Large intestine (tissue), 3 donors: Measurements from ENCODE around the gene HAO1. TPM values are rescaled to one million over a fixed set of nuclear protein-coding genes. Genes with fewer than 3 reads are reported as not detected.
A peak's percentile ranks its signal among the peaks of the same experiment; 100 is the strongest.

Experiments used
- DNase-seq, 2 donors: peaks; one replicate each; pipeline versions ENCODE4 v3.0.0 to v3.0.0-alpha.2; 2013
- H3K27ac ChIP-seq: one replicate; pipeline ENCODE4 v1.5.1; 2013; ENCODE audit warnings: low read length
- H3K27me3 ChIP-seq: 2 replicates; pipeline ENCODE4 v1.6.1; 2013; ENCODE audit warnings: low read length; ENCODE audit not compliant: control insufficient read depth, insufficient read depth
- H3K36me3 ChIP-seq: 2 replicates; pipeline ENCODE4 v1.6.1; 2013; ENCODE audit warnings: low read length; ENCODE audit not compliant: control insufficient read depth, insufficient read depth
- H3K4me1 ChIP-seq: one replicate; pipeline ENCODE4 v1.6.1; 2013; ENCODE audit warnings: low read length; ENCODE audit not compliant: control insufficient read depth, insufficient read depth
- H3K4me3 ChIP-seq: one replicate; pipeline ENCODE4 v1.5.1; 2013; ENCODE audit warnings: low read length
- H3K9me3 ChIP-seq: one replicate; pipeline ENCODE4 v1.6.1; 2013; ENCODE audit warnings: mild to moderate bottlenecking, low read depth, low read length, moderate library complexity; ENCODE audit not compliant: control insufficient read depth
- WGBS: methylation state at CpG from one replicate; pipeline ENCODE4 v1.1.5; 2013; ENCODE audit warnings: low lambda C conversion rate; ENCODE audit not compliant: insufficient coverage; 5-methylcytosine and 5-hydroxymethylcytosine counted together
- polyA plus RNA-seq: library from polyadenylated mRNA; unstranded; fragments of 120-200 nt; gene quantifications from one replicate; pipeline ENCODE4 v1.2.1, GENCODE V29; 2013

Gene HAO1
- polyA plus RNA-seq, 1 donor, result not detected

DNA sequence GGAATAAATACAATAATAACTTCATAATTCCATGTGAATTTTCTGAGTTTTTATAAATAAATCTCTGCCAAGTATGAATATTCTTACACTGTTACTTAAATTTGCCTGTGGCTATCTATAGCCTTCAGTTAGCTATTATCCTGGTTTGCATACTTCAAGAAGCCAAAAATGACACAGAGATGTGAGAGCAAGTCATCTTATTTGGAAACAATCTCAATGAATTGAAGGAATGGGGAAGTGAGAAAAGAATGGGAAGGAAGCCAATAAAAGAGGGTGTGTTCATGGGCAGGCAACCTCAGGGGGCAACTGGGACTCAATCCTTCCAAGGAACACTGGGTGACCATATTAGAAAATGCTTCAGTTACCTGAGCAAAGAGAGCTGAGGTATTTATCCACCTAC, 9.9 kb downstream of the HAO1 start:
- H3K4me3 ChIP-seq, result no peak overlapping the region
- H3K27me3 ChIP-seq, result no peaks in the 10 kb centered on the region
- H3K36me3 ChIP-seq, result no peaks in the 10 kb centered on the region
- no peak for DNase-seq
- H3K9me3 ChIP-seq, result no peaks in the 10 kb centered on the region
- no peak overlapping the region for H3K27ac ChIP-seq
- no peaks in the 10 kb centered on the region for H3K4me1 ChIP-seq

DNA sequence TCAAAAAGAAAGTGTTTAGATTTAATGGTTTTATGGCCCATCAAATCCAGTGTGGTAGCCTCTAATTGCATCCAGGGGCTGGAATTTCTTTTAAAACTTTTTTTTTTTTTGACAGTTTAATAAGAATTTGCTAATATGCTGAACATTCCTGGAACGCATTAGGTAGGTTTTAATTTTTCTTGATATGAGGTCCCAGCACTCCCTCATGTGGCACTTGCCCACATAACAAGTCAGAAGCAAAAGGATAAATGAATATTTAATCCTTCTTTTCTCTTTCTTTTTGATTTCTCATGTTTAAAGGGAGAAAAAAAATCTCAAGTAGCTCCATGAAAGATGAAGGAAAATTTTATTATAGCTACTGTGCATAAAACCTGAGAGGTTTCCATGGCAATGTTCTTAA, 13.5 kb downstream of the HAO1 start:
- H3K36me3 ChIP-seq, result no peaks in the 10 kb centered on the region
- H3K4me1 ChIP-seq, result no peaks in the 10 kb centered on the region
- H3K9me3 ChIP-seq, result no peaks in the 10 kb centered on the region
- WGBS, result 14% methylated on average over 1 of the region's 1 CpG
- H3K4me3 ChIP-seq, result no peak overlapping the region
- DNase-seq, result no peak
- H3K27ac ChIP-seq, result no peak overlapping the region
- H3K27me3 ChIP-seq, result no peaks in the 10 kb centered on the region

DNA sequence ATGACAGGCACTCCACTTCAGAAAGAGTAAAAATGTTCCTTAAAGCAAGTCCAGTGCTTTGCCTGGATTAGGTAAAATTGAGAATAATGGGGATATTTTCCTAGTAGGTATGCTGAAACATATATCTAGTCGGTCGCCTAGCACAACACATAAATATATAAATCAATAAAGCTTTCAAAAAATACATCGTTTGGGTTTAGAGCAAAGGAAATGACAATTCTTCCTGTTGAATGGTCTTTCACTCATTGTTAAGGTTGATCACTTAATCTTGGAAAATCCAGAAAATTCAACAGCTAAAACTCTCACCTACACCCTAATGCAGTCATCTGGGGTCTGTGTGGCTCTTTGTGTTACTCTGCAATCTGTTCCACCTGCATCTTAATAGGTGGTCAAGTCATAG, 13.9 kb downstream of the HAO1 start:
- Histone ChIP-seq H3K4me1 (no peaks in the 10 kb centered on the region), H3K27ac (no peak overlapping the region), H3K9me3 (no peaks in the 10 kb centered on the region), H3K27me3 (no peaks in the 10 kb centered on the region), H3K36me3 (no peaks in the 10 kb centered on the region), H3K4me3 (no peak overlapping the region)
- WGBS, result 100% methylated on average over 1 of the region's 3 CpGs
- DNase-seq, result no peak

DNA sequence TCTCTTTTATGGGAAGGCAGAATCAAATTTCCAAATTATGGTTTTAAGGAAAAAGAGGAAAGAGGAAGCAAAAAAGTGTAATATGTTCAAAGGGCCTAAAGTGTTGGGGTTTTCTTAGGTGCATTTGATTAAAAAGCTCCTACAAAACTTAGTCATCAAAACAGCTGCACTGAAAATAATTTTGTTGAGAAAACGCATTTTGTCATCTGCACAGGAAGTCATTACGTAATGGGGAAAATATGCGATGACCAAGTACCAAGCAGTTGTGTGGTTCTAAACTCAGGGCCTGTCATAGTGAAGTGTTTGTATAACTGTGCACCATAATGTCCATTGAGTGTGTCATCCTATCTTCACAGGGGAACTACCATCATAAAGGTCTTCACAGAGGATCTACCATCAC, 15.6 kb downstream of the HAO1 start:
- no peaks in the 10 kb centered on the region for H3K27me3 ChIP-seq
- no peak overlapping the region for H3K4me3 ChIP-seq
- DNase-seq, result peak in 1 of 2 donors; percentile 3
- H3K27ac ChIP-seq, result no peak overlapping the region
- H3K36me3 ChIP-seq, result no peaks in the 10 kb centered on the region
- no CpG with 5 or more reads among the region's 3 CpGs for WGBS
- no peaks in the 10 kb centered on the region for H3K4me1 ChIP-seq
- no peaks in the 10 kb centered on the region for H3K9me3 ChIP-seq

DNA sequence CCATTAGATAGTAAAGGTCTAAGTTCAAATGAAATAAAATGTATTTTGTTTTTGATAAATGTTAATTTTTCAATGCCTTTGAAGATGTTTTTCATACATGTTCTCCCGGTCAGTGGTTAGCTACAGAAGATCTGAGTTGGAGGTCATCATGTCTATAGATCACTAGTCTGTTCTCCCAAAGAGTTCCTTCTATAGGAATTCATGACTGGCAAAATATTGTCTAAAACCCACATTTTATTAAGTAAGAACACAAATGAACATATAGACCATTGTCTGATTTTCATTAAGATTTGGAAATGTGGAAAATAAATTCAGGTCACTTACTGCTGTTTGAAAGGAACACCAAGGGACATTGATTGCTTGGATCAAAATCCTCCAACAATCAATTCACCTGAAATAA, 23.6 kb downstream of the HAO1 start:
- 80% methylated on average over 1 of the region's 1 CpG for WGBS
- no peak overlapping the region for H3K27ac ChIP-seq
- no peak for DNase-seq
- no peaks in the 10 kb centered on the region for H3K4me1 ChIP-seq
- H3K4me3 ChIP-seq, result no peak overlapping the region
- no peaks in the 10 kb centered on the region for H3K36me3 ChIP-seq
- H3K9me3 ChIP-seq, result no peaks in the 10 kb centered on the region
- H3K27me3 ChIP-seq, result no peaks in the 10 kb centered on the region

DNA sequence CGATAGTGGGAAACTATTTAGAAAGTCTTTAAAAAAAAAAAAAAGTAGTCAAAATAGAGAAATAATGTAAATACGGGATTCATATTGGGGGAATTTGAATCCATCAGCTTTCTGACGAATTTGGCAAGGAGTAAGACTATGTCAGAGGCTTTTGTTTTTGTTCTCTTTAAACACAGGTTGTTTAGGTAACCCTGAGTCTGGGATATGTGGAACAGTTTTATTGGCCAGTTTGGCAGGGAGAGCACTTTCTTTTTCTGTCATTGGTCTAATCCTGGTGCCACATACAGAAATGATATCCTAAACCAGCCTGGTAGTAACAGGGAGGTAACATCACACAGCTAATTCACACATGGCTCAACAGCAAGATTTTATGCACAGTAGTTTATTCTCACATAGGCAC, 27.7 kb downstream of the HAO1 start:
- no peaks in the 10 kb centered on the region for H3K36me3 ChIP-seq
- WGBS, result 50% methylated on average over 1 of the region's 3 CpGs
- no peaks in the 10 kb centered on the region for H3K9me3 ChIP-seq
- H3K27me3 ChIP-seq, result no peaks in the 10 kb centered on the region
- no peak for DNase-seq
- no peak overlapping the region for H3K27ac ChIP-seq
- no peaks in the 10 kb centered on the region for H3K4me1 ChIP-seq
- H3K4me3 ChIP-seq, result no peak overlapping the region

DNA sequence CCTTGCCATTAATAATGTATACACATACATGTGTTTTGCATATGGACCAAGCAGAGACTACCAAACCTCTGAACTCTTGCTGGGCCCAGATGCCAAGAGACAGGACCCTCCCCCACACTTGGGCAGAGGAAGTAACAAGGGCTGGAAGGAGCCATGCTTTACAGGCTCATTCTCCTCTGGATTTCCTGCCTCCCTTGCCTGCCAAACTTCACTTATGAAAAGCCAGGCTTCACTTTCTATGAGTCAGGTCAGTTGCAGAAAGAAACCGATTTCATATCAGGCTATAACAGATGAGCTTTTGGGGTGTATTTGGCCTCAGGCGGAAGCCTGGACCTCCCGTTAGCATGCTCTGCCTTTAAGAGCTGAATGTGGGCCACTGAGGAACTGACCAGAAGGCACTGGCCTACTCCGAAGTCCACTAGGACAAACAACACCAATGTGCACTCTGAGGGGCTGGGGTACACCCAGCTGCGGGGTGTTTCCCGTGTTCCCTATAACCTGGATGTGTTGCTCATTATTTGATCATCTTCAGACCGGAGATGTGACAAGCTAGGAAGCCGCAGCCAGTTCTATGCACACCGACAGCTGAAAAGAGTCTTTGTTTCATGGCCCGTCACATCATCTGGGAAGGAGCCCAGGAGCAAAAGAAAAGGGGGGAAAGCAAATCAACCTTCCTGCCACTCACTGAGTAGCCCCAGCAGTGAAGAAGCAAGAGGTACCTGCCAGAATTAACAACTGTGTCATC, 28.5 kb downstream of the HAO1 start:
- Histone ChIP-seq H3K9me3 (no peaks in the 10 kb centered on the region), H3K4me1 (no peaks in the 10 kb centered on the region), H3K27ac (no peak overlapping the region), H3K4me3 (no peak overlapping the region), H3K36me3 (no peaks in the 10 kb centered on the region), H3K27me3 (no peaks in the 10 kb centered on the region)
- WGBS, result no CpG with 5 or more reads among the region's 10 CpGs
- no peak for DNase-seq

DNA sequence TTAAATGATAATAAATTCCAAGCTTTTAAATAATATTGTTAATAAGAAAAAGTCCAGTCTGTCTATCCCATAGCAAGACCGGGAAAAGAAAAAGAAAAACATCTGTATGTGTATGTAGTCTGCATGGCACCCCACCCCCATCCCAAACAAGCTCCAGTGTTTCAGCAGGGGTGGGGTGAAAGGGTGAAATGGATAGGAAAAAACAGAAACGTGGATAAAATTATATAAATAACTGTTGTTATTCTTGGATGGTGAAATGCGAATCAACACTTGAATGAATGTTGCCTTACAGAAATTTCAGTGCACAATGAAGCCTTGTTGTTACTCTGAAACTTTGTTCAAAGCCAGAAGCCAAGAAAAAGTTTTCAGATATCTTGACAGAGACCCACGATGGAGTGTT, 31.4 kb downstream of the HAO1 start:
- H3K4me3 ChIP-seq, result no peak overlapping the region
- H3K9me3 ChIP-seq, result no peaks in the 10 kb centered on the region
- H3K27me3 ChIP-seq, result no peaks in the 10 kb centered on the region
- H3K36me3 ChIP-seq, result no peaks in the 10 kb centered on the region
- WGBS, result 79% methylated on average over 2 of the region's 4 CpGs
- no peak overlapping the region for H3K27ac ChIP-seq
- H3K4me1 ChIP-seq, result no peaks in the 10 kb centered on the region
- no peak for DNase-seq

DNA sequence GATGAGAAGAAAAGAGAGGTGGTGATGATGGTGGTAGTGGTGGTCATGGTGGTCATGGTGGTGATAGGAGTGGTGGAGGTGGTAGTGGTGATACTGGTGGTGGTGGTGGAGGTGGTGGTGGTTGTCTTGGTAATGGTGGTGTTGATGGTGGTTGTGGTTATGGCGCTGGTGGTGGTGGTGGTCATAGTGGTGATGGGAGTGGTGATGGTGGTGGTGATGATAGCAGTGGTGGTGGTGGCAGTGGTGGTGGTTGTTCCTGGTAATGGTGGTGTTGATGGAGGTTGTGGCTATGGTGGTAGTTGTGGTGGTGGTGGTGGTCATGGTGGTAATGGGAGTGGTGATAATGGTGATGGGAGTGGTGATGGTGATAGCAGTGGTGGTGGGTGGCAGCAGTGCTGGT, 36.8 kb downstream of the HAO1 start:
- H3K9me3 ChIP-seq, result peaks cover 3% of the 10 kb centered on the region
- no CpG with 5 or more reads among the region's 1 CpG for WGBS

DNA sequence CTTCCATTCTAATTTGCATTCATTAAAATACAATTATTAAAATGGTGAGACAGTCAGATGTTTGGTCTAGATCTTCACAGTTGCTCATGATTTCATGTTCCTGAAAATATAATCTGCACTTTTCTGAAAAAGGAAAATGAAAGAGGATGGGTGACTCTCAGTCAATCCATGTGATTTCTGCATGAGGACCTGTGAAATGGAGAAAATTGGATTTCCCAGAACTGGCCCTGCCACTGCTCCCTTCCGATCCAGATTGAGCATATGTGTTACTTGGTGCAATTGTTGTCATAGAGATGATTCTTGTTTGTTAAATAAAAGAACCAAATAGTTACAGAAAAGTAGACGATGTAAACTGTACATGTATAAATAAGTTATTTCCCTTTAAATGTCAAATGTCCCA, 37.4 kb downstream of the HAO1 start:
- WGBS, result 100% methylated on average over 1 of the region's 2 CpGs
- no peak for DNase-seq
- H3K9me3 ChIP-seq, result peaks cover 3% of the 10 kb centered on the region
- no peaks in the 10 kb centered on the region for H3K27me3 ChIP-seq
- no peaks in the 10 kb centered on the region for H3K4me1 ChIP-seq
- H3K4me3 ChIP-seq, result no peak overlapping the region
- H3K36me3 ChIP-seq, result no peaks in the 10 kb centered on the region
- H3K27ac ChIP-seq, result no peak overlapping the region

More for the DNA sequence above, 36.8 kb downstream of the HAO1 start:
- no peak for DNase-seq
- Histone ChIP-seq H3K4me1 (no peaks in the 10 kb centered on the region), H3K36me3 (no peaks in the 10 kb centered on the region), H3K27ac (no peak overlapping the region), H3K4me3 (no peak overlapping the region), H3K27me3 (no peaks in the 10 kb centered on the region)

DNA sequence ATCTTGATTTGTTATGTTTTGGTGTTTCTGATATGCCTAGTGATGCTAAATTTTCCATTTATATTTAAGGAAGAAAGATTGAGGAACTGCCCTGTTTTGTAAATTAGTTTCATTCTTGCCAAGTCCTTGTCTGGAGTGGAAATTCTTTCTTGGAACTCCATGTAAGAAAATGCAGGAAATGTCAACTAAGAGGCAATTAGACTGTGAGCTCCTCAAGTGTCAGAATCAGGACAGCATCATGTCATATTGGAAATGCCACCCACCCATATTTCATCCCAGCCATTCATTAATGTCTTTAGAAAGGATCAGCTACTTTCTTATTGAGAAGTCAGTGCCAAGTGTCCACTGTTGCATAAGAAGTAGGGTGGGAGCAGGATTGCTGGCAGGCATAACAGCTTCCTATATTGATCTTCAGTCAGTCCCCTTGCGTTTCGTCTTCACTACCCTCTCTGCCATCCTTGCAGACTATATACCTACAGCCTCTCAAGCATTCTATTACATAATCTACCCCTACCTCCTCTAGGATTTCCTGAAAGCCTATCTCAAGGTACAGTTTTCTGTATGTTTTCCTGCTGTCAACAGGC, 42.4 kb downstream of the HAO1 start:
- no CpG with 5 or more reads among the region's 2 CpGs for WGBS

More for the DNA sequence above, 42.4 kb downstream of the HAO1 start:
- H3K4me1 ChIP-seq, result no peaks in the 10 kb centered on the region
- no peak overlapping the region for H3K27ac ChIP-seq
- H3K4me3 ChIP-seq, result no peak overlapping the region
- no peaks in the 10 kb centered on the region for H3K27me3 ChIP-seq
- DNase-seq, result no peak
- H3K9me3 ChIP-seq, result no peaks in the 10 kb centered on the region
- H3K36me3 ChIP-seq, result no peaks in the 10 kb centered on the region
